CD4-positive, alpha-beta memory T cell (primary cell): ENCODE measurements around the gene VAV2. TPM values are rescaled to one million over a fixed set of nuclear protein-coding genes. Genes with fewer than 3 reads are reported as not detected.

ENCODE experiments used
- CTCF ChIA-PET: fragments of 350-600 bp; sonication (Branson Sonifier 250); formaldehyde crosslinking; loops from one replicate; lab custom pipeline; 2021; ENCODE audit warnings: inconsistent platforms; ENCODE audit not compliant: partially characterized antibody; lab: Charles Lee
- POLR2A ChIA-PET: fragments of 350-600 bp; sonication (Branson Sonifier 250); formaldehyde crosslinking; loops from one replicate; lab custom pipeline; 2021; ENCODE audit not compliant: partially characterized antibody; lab: Charles Lee
- DNase-seq, 5 donors: peaks; one replicate each; pipeline versions ENCODE4 v3.0.0 to v3.0.0-alpha.2; 2020 to 2022; ENCODE audit warnings: mixed read lengths in 1 of 5
- H3K27ac ChIP-seq: one replicate; pipeline ENCODE4 v1.7.0; 2013; ENCODE audit warnings: low read depth, low read length
- H3K27me3 ChIP-seq: 2 replicates; pipeline ENCODE4 v1.7.0; 2013; ENCODE audit warnings: mild to moderate bottlenecking, low read length, moderate library complexity; ENCODE audit not compliant: insufficient read depth
- H3K36me3 ChIP-seq: 2 replicates; pipeline ENCODE4 v1.7.0; 2013; ENCODE audit warnings: mild to moderate bottlenecking, low read length, moderate library complexity; ENCODE audit not compliant: insufficient read depth
- H3K4me1 ChIP-seq: 2 replicates; pipeline ENCODE4 v1.7.0; 2013; ENCODE audit warnings: mild to moderate bottlenecking, low read length, moderate library complexity; ENCODE audit not compliant: insufficient read depth
- H3K4me3 ChIP-seq, 2 donors: one replicate each; pipeline ENCODE4 v1.7.0; 2013; ENCODE audit warnings: low read length in 2 of 2, mild to moderate bottlenecking in 1 of 2
- H3K9me3 ChIP-seq, 2 donors: one replicate each; pipeline ENCODE4 v1.7.0; 2013; ENCODE audit warnings: low read length in 2 of 2, control low read depth in 1 of 2; ENCODE audit not compliant: control insufficient read depth in 1 of 2
- H3K27ac Mint-ChIP-seq, 7 donors: one replicate each; pipeline ENCODE4 v1.8.0; 2020 to 2021; ENCODE audit warnings: mixed read lengths in 7 of 7, mild to moderate bottlenecking in 6 of 7, inconsistent platforms in 3 of 7, moderate library complexity in 3 of 7
- H3K27me3 Mint-ChIP-seq, 2 donors: one replicate each; pipeline ENCODE4 v1.8.0; 2020 to 2021; ENCODE audit warnings: mixed read lengths in 2 of 2
- H3K36me3 Mint-ChIP-seq, 2 donors: one replicate each; pipeline ENCODE4 v1.8.0; 2020 to 2021; ENCODE audit warnings: mixed read lengths in 2 of 2, inconsistent platforms in 1 of 2, mild to moderate bottlenecking in 1 of 2
- H3K4me1 Mint-ChIP-seq, 4 donors: one replicate each; pipeline ENCODE4 v1.8.0; 2020 to 2021; ENCODE audit warnings: mixed read lengths in 4 of 4, mild to moderate bottlenecking in 1 of 4
- H3K4me3 Mint-ChIP-seq, 8 donors: one replicate each; pipeline ENCODE4 v1.8.0; 2020 to 2021; ENCODE audit warnings: mixed read lengths in 8 of 8, mild to moderate bottlenecking in 7 of 8, moderate library complexity in 6 of 8, inconsistent platforms in 3 of 8
- H3K9me3 Mint-ChIP-seq, 8 donors: one replicate each; pipeline ENCODE4 v1.8.0; 2020 to 2021; ENCODE audit warnings: mixed read lengths in 8 of 8, mild to moderate bottlenecking in 5 of 8, inconsistent platforms in 3 of 8, moderate library complexity in 1 of 8
- intact Hi-C: fragments of 100-400 bp; cut with micrococcal nuclease; formaldehyde crosslinking; loops from one replicate; pipeline ENCODE4 v1.15.1; 2023
- polyA plus RNA-seq, 2 donors: library from polyadenylated mRNA; unstranded; fragments of 300-500 nt; fragmentation: Illumina TruSeq; gene quantifications; one replicate each; pipeline ENCODE4 v1.2.3, GENCODE V29; 2021
- total RNA-seq, 2 experiments: library from RNA; stranded (reverse); gene quantifications; one replicate each; pipeline ENCODE4 v1.2.3, GENCODE V29; 2021

VAV2 gene
- total and polyA plus RNA-seq, 4 experiments from 2014 or later, result 0.26 to 3.0 (median 1.0) TPM

GRCh38 chr9:133994353-133995011 lies 2.4 kb upstream of the VAV2 start:
- CTCF ChIA-PET, result interaction anchor here (0.7 to 4.3 kb wide), 20 partner anchors 10 to 590 kb away, joined by 3 to 101 read pairs (median 5); partner anchors contain the start of gene BRD3OS
- Histone ChIP-seq H3K9me3 (no peaks in the 10 kb centered on the region), H3K27ac (no peak overlapping the region), H3K36me3 (no peaks in the 10 kb centered on the region), H3K4me3 (no peak overlapping the region), H3K27me3 (no peaks in the 10 kb centered on the region), H3K4me1 (peaks cover 16% of the 10 kb centered on the region)
- intact Hi-C loops, result no loop called here
- POLR2A ChIA-PET, result interaction anchor here (0.9 to 2.0 kb wide), 5 partner anchors 39 to 212 kb away, joined by 3 to 6 read pairs (median 4); partner anchors contain the start of gene RNU6ATAC
- H3K4me1 Mint-ChIP-seq, result peaks cover 1 to 16% (median 4%) of the 10 kb centered on the region in 4 donors
- H3K36me3 Mint-ChIP-seq, result no peaks in the 10 kb centered on the region
- peak overlapping the region in 6 of 8 donors; percentile 33 to 77 (median 59) for H3K4me3 Mint-ChIP-seq
- H3K9me3 Mint-ChIP-seq, result no peaks in the 10 kb centered on the region
- peak; percentile 57 to 72 (median 60) for DNase-seq
- peaks cover 0 to 6% of the 10 kb centered on the region in 2 donors for H3K27me3 Mint-ChIP-seq
- peak overlapping the region in 1 of 7 donors; percentile 35 for H3K27ac Mint-ChIP-seq

- ChIA-PET CTCF (interaction anchor here (0.9 to 4.3 kb wide), 19 partner anchors 10 to 267 kb away, joined by 3 to 101 read pairs (median 5); partner anchors contain the start of gene BRD3OS), POLR2A (interaction anchor here (0.9 to 2.0 kb wide), 5 partner anchors 38 to 212 kb away, joined by 3 to 6 read pairs (median 4); partner anchors contain the start of gene RNU6ATAC)
- Mint-ChIP-seq H3K4me1 (peaks cover 1 to 16% (median 4%) of the 10 kb centered on the region in 4 donors), H3K27me3 (peaks cover 0 to 6% of the 10 kb centered on the region in 2 donors), H3K36me3 (no peaks in the 10 kb centered on the region), H3K27ac (peak overlapping the region in 1 of 7 donors; percentile 35), H3K9me3 (no peaks in the 10 kb centered on the region), H3K4me3 (peak overlapping the region; percentile 73 to 83 (median 80))
- H3K36me3 ChIP-seq, result no peaks in the 10 kb centered on the region
- intact Hi-C loops, result no loop called here
- H3K4me3 ChIP-seq, result no peak overlapping the region
- H3K27me3 ChIP-seq, result no peaks in the 10 kb centered on the region
- H3K9me3 ChIP-seq, result no peaks in the 10 kb centered on the region
- H3K4me1 ChIP-seq, result peaks cover 16% of the 10 kb centered on the region
- peak in 1 of 5 donors; percentile 16 for DNase-seq
- H3K27ac ChIP-seq, result no peak overlapping the region
Measured at GRCh38 chr9:133993635-133994253, 1.6 kb upstream of the VAV2 start.

GRCh38 chr9:133992780-133993634 lies 883 bp upstream of the VAV2 start:
- no peaks in the 10 kb centered on the region for H3K36me3 ChIP-seq
- peaks cover 1 to 16% (median 5%) of the 10 kb centered on the region in 4 donors for H3K4me1 Mint-ChIP-seq
- peak; percentile 58 to 67 (median 60) for DNase-seq
- H3K9me3 Mint-ChIP-seq, result no peaks in the 10 kb centered on the region
- H3K27ac Mint-ChIP-seq, result peak overlapping the region in 1 of 7 donors; percentile 35
- intact Hi-C loops, result loop anchor here (1.0 kb wide), 2 partner anchors 32 to 75 kb away; partner anchors contain the start of genes BRD3 and BRD3OS
- peak overlapping the region; percentile 73 to 83 (median 80) for H3K4me3 Mint-ChIP-seq
- H3K4me3 ChIP-seq, result peak overlapping the region; percentile 47 to 58
- no peak overlapping the region for H3K27ac ChIP-seq
- H3K27me3 ChIP-seq, result no peaks in the 10 kb centered on the region
- no peaks in the 10 kb centered on the region for H3K36me3 Mint-ChIP-seq
- peaks cover 0 to 6% of the 10 kb centered on the region in 2 donors for H3K27me3 Mint-ChIP-seq
- ChIA-PET CTCF (interaction anchor here (1.0 to 4.3 kb wide), 16 partner anchors 11 to 266 kb away, joined by 3 to 101 read pairs (median 6); partner anchors contain the start of gene BRD3OS), POLR2A (interaction anchor here (1.2 to 2.0 kb wide), 3 partner anchors 38 to 200 kb away, joined by 3 to 6 read pairs (median 4); no protein-coding TSS in a partner anchor)
- H3K9me3 ChIP-seq, result no peaks in the 10 kb centered on the region
- H3K4me1 ChIP-seq, result peaks cover 16% of the 10 kb centered on the region

- peak overlapping the region; percentile 31 to 65 (median 54) for H3K4me3 Mint-ChIP-seq
- H3K27ac ChIP-seq, result no peak overlapping the region
- DNase-seq, result no peak
- peak overlapping the region in 1 of 7 donors; percentile 7 for H3K27ac Mint-ChIP-seq
- H3K4me1 ChIP-seq, result peaks cover 16% of the 10 kb centered on the region
- no peak overlapping the region for H3K4me3 ChIP-seq
- peaks cover 0 to 1% (median 0%) of the 10 kb centered on the region in 8 donors for H3K9me3 Mint-ChIP-seq
- H3K36me3 ChIP-seq, result no peaks in the 10 kb centered on the region
- POLR2A ChIA-PET, result no interaction called here
- H3K27me3 ChIP-seq, result no peaks in the 10 kb centered on the region
- peaks cover 1 to 16% (median 6%) of the 10 kb centered on the region in 4 donors for H3K4me1 Mint-ChIP-seq
- intact Hi-C loops, result no loop called here
- CTCF ChIA-PET, result no interaction called here
- H3K36me3 Mint-ChIP-seq, result no peaks in the 10 kb centered on the region
- H3K27me3 Mint-ChIP-seq, result peaks cover 0 to 6% of the 10 kb centered on the region in 2 donors
- no peaks in the 10 kb centered on the region for H3K9me3 ChIP-seq
Measured at GRCh38 chr9:133991214-133991921, 756 bp downstream of the VAV2 start.

GRCh38 chr9:133990366-133991213 lies 1.5 kb downstream of the VAV2 start:
- Histone ChIP-seq H3K27me3 (no peaks in the 10 kb centered on the region), H3K4me3 (no peak overlapping the region), H3K9me3 (no peaks in the 10 kb centered on the region), H3K4me1 (peaks cover 16% of the 10 kb centered on the region), H3K27ac (no peak overlapping the region), H3K36me3 (no peaks in the 10 kb centered on the region)
- ChIA-PET POLR2A (no interaction called here), CTCF (no interaction called here)
- H3K4me3 Mint-ChIP-seq, result peak overlapping the region; percentile 35 to 65 (median 54)
- H3K4me1 Mint-ChIP-seq, result peaks cover 1 to 16% (median 6%) of the 10 kb centered on the region in 4 donors
- peaks cover 2 to 5% of the 10 kb centered on the region in 2 donors for H3K27me3 Mint-ChIP-seq
- no peaks in the 10 kb centered on the region for H3K36me3 Mint-ChIP-seq
- no peak for DNase-seq
- intact Hi-C loops, result no loop called here
- H3K27ac Mint-ChIP-seq, result peak overlapping the region in 2 of 7 donors; percentile 7 to 29
- H3K9me3 Mint-ChIP-seq, result peaks cover 0 to 1% (median 0%) of the 10 kb centered on the region in 8 donors
